HCT116 (cell line): ENCODE results near the gene GRM2.
"Not testable (repeated sequence)": the region's sequence is repeated elsewhere in the genome, so short reads cannot be mapped to it uniquely, and the experiment has no call there.

Experiments used
- CTCF ChIP-seq, 3 experiments: fragments of 200-600 bp in 1 of 3; sonication (generic) in 1 of 3; IDR thresholded peaks in 2 of 3; conservative IDR thresholded peaks in 1 of 3; 2 replicates each; pipeline ENCODE4 v1.5.1; 2012 to 2017; ENCODE audit warnings: low read depth in 2 of 3, low read length in 2 of 3, antibody characterized with exemption in 1 of 3, borderline replicate concordance in 1 of 3, control low read depth in 1 of 3, mild to moderate bottlenecking in 1 of 3, mixed read lengths in 1 of 3, mixed run types in 1 of 3, moderate library complexity in 1 of 3; ENCODE audit not compliant: insufficient read depth in 1 of 3
- EZH2 ChIP-seq: fragments of 200-600 bp; sonication (generic); IDR thresholded peaks from 2 replicates; pipeline ENCODE4 v1.6.1; 2017; ENCODE audit warnings: antibody characterized with exemption, mixed run types
- EZH2phosphoT487 ChIP-seq: fragments of 200-600 bp; IDR thresholded peaks from 2 replicates; pipeline ENCODE4 v1.6.1; 2018; ENCODE audit warnings: antibody characterized with exemption, borderline replicate concordance
- JUND ChIP-seq: IDR thresholded peaks from 2 replicates; pipeline ENCODE4 v1.6.1; 2012
- POLR2A ChIP-seq: IDR thresholded peaks from 2 replicates; pipeline ENCODE4 v1.7.0; 2011; ENCODE audit warnings: borderline replicate concordance; ENCODE audit not compliant: insufficient read depth, insufficient read length; ENCODE audit errors: extremely low read depth
- POLR2AphosphoS5 ChIP-seq: IDR thresholded peaks from 2 replicates; pipeline ENCODE4 v1.6.1; 2011; ENCODE audit warnings: mild to moderate bottlenecking, low read depth, low read length, moderate library complexity
- REST ChIP-seq: IDR thresholded peaks from 2 replicates; pipeline ENCODE4 v1.6.1; 2012; ENCODE audit warnings: low read depth
- SIN3A ChIP-seq: IDR thresholded peaks from 2 replicates; pipeline ENCODE4 v1.6.1; 2012; ENCODE audit warnings: low read depth
- YY1 ChIP-seq: IDR thresholded peaks from 2 replicates; pipeline ENCODE4 v1.6.1; 2011; ENCODE audit warnings: low read length, low read depth, moderate library complexity, mild to moderate bottlenecking; ENCODE audit not compliant: insufficient replicate concordance; ENCODE audit errors: extremely low read depth
- ZFX ChIP-seq: fragments of 450-650 bp; IDR thresholded peaks from 2 replicates; pipeline ENCODE4 v1.6.1; 2017

- not testable (repeated sequence) for TF ChIP-seq CTCF (IDR thresholded peaks at IDR 0.05 in 2 of 3, conservative IDR thresholded peaks at IDR 0.05 in 1 of 3; ENCODE audit: borderline replicate concordance in 1 of 3, insufficient read depth in 1 of 3, low read depth in 2 of 3, low read length in 2 of 3); SIN3A; EZH2; ZFX; POLR2A; YY1; REST; POLR2AphosphoS5; EZH2phosphoT487; JUND
Observed at GRCh38 chr3:51742320-51742719, 35.5 kb downstream of the GRM2 start.
